Measurements from ENCODE around the gene TTLL8.

The TTLL8 gene

GRCh38 chr22:50016988-50017700 lies 41.0 kb downstream of the TTLL8 start:
- DNase-seq, result peak; percentile 23

- peak; percentile 29 for DNase-seq
These were observed 41.6 kb downstream of the TTLL8 start for GRCh38 chr22:50016308-50016987.

GRCh38 chr22:50015451-50016307 lies 42.4 kb downstream of the TTLL8 start:
- DNase-seq, result peak; percentile 30

DNA sequence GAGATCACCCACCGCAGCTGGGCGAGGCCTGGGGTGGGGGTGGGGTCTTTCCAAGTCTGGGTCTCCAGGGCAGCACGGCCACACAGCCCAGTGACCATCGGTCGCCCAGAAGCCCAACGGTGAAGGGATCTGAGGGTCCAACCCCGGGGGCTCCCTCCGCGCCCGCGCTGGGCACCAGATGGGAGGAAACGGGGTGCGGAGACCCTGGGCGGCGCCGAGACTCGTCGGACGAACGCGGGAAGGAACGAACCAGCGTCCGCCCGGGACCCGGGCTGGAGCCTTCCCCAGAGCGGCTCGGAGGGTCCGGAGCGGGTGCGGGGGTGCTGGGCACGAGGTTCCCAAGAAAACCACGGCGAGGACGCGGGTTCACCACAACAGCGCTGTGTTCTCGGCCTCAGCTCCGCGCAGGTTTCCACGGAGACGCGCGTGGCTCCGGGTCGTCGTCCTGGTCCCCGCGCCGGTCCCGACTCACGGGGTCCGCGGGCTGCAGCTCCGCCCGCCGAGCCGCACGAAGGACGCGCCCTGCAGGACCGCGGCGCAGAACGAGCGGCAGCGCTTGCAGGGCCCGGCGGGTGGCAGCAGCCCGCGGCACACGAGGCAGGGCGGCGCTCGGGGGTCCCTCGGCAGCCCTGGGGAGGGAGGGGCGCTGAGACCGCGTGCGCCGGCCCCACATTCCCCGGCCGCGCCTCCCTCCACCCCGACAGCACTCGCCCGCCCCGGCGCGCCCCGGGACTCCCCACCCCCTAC lies 43.3 kb downstream of the TTLL8 start:
- DNase-seq, result no peak

DNA sequence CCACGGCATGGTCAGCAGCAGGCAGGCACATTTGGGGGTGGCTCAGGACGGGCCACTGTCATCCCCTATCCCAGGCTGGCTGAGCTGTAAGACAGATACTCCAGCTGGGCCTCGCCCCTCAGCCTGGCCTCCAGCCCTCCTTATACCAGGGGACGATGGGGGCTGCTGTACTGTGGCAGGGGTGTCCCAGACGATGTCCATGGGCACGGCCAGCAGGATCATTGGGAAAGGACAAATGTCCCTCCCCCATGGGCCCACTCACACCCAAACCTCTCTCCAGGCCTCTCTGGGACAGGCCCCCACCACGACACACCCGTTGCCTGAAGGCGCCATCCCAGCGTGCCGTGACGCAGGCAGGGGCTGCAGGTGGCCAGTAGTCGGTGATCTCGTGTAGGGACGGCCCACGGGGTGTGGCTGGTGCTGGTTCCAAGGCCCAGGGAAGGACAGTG lies 44.0 kb downstream of the TTLL8 start:
- DNase-seq, result no peak

DNA sequence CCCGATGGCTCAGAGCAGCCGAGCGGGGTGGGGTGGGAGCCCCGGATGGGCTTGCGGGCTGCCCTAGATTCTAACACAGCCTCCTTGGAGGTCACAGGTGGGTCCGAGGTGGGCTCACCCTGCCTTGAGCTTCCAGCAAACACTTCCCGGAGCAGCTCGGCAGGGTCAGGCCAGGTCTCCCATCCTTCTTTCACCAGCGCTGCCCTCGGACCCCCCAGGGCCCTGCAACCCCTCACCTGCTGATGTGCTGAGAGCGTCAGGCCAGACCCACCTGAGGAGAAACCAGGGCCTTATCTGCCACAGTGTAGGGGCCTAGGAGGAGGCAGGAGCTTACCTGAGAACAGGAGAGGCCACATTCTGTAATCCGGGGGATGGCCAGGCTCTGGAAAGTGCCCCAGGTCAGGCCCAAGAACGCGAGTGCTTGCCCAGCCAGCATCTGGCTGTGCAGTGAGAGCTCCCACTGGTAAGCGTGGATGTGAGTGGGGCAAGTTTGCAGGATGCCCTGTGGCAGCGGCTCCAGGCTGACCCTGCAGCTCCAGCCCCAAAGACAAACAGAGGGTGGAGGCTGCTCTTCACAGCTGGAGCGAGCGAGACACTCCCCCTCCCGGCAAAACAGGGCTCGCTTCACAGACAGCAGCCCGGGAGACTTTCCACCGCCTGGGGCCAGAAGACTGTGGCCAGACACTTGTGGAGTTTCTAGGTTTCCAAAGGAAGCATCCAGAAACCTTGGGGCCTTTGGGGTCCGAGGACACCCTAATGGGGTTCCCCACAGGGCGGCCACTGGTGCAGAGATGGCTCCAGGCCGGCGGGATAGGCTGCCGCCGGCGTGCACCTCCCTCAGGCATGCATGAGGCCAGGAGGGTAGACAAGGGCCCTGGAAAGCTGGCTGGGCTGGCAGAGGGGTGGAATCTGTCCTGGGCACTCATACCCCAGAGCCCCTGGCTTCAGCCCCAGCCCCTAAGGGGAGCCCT lies 45.6 kb downstream of the TTLL8 start, which contains the start of gene IL17REL:
IL17REL (minus strand) TSS at position 555 of the 971 bp plus-strand sequence; CDS start at position 436, 119 bp downstream.
- DNase-seq, result no peak

GRCh38 chr22:50011447-50012210 lies 46.5 kb downstream of the TTLL8 start:
- no peak for DNase-seq

- DNase-seq, result no peak
These were observed 47.2 kb downstream of the TTLL8 start for GRCh38 chr22:50010676-50011446.

DNA sequence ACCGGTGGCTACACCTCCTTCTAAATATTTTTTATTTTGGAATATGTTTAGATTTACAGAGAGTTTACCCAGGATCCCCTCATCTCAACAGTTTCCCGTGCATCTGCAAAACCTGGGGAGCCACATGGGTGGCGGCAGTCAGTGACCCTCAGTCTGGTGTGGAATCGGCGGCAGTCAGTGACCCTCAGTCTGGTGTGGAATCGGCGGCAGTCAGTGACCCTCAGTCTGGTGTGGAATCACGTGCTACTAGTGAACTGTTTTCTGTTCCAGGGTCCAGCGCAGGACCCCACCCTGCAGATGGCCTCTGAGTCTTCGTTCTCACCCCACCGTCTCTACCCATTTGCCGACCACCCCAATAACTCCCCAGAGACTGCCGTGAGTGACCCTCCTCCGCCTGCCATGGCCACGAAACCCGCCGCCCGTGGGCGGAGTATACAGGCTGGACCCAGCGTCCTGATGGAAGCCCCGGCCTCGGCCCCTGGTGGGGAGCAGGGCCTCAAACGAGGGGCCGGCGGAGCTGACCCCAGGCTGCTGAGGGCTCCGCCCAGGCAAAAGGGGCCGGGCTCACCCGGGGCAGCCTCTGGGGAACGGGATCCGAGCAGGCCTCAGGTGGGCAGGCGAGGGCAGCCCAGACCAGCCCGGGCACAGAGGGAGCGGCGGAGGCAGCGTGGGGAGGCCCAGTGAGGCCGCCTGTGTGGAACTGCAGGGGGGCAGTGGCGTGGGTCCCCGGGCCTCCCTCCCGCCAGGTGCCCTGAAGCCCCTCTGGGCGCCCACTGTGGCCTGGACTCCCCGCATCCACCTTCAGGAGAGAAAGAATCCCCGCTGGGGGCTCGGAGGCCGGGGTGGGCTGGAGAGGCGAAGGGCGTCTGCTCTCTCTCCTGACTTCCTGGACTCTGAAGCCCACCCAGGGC lies 48.1 kb downstream of the TTLL8 start:
- DNase-seq, result no peak

GRCh38 chr22:50009251-50009650 lies 48.8 kb downstream of the TTLL8 start:
- DNase-seq, result no peak

DNA sequence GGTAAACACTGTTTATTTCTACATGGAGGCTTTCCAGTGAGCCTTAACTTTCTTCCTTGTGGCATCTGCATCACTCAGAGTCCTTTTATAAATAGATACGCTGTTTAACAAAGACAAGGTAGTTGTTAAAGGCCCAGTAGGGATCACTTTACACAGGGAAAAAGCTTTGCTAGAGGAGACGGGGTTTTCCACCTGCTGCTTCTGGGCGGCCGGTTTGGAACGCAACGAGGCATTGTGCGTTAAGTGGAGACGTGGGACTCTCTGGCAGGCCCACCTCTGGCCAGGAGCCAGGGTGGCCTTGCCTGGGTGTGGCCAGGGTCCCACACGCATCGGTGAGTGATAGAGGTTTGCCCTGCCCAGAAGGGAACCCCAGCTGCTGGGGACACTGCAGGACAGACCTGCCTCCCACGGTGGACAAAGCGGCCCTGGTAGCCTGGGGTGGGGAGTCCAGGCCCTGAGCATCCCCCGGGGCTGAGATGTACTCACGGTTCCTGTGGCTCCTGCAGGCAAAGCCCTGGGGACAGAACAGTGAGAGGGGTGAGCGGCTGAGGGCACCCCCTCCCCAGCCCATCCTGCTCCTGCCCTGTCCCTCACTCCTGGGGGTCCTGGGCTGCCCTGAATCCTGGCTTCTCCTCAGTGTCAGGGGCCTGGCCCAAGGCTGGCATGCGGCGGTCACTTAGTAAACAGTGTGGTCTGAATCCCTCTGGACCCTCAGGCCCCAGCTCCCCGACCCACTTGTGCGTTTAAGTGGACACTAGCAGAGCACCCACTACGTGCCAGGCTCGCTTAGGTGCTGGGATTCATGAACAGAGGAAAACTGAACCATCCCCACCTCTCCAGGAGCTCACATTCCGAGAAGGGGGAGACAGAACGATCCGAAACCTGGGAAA lies 49.7 kb downstream of the TTLL8 start:
- no peak for DNase-seq

DNA sequence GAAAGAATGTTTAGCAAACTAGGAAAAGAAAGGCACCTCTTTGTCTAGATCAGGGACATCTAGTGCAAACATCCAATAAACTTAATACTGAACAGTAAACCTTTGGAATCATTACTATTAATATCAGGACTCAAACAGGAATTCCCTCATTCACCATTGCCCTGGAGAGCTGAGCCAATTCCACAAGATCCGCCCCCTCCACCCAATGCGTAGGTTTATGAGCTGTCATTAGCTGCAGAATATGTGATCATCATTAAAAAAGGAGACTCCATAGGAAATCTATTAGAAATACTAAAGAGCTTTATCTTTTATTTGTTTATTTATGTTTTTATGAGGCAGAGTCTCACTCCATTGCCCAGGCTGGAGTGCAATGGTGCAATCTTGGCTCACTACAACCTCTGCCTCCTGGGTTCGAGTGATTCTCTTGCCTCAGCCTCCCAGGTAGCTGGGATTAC lies 51.0 kb downstream of the TTLL8 start:
- DNase-seq, result no peak

DNA sequence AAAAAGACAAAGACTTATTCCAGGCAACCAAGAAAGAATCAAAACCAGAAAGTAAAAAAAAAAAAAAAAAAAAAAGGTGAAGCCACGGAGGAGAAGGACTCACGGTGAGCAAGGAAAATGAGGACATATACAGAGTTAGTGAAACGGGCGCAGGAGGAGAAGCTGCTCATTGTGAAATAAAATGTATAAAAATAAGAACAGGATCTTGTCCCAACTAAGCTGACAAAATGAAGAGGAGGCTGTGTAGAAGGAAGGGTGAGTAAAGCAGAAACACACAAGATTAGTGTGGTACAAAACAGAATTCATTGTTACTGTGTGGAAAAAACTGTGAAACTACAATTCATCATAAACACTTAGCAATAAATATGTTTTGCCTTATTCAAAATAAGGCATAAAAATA lies 53.2 kb downstream of the TTLL8 start:
- no peak for DNase-seq

- DNase-seq, result no peak
These were observed 55.3 kb downstream of the TTLL8 start for GRCh38 chr22:50002791-50003190.

GRCh38 chr22:50001388-50002231 lies 56.5 kb downstream of the TTLL8 start:
- no peak for DNase-seq

- DNase-seq, result no peak
These were observed 57.3 kb downstream of the TTLL8 start for GRCh38 chr22:50000587-50001387.

Measured in right forelimb (tissue), 1 donor.